Osteocyte (in vitro differentiated cells): ENCODE results near the gene SPATS2. TPM values are rescaled to one million over a fixed set of nuclear protein-coding genes. Genes with fewer than 3 reads are reported as not detected.
"Not testable (repeated sequence)": the region's sequence is repeated elsewhere in the genome, so short reads cannot be mapped to it uniquely, and the experiment has no call there.

Source experiments
- DNase-seq: peaks from one replicate; pipeline ENCODE4 v3.0.0; 2021; ENCODE audit warnings: mixed read lengths; ENCODE audit not compliant: unreplicated experiment; ENCODE audit errors: extremely low spot score
- H3K27ac Mint-ChIP-seq: one replicate; pipeline ENCODE4 v1.8.0; 2021; ENCODE audit warnings: mild to moderate bottlenecking, mixed read lengths; ENCODE audit not compliant: unreplicated experiment
- H3K27me3 Mint-ChIP-seq: one replicate; pipeline ENCODE4 v1.8.0; 2021; ENCODE audit warnings: mixed read lengths; ENCODE audit not compliant: unreplicated experiment
- H3K36me3 Mint-ChIP-seq: one replicate; pipeline ENCODE4 v1.8.0; 2021; ENCODE audit warnings: mixed read lengths; ENCODE audit not compliant: unreplicated experiment
- H3K4me1 Mint-ChIP-seq: one replicate; pipeline ENCODE4 v1.8.0; 2021; ENCODE audit warnings: mixed read lengths; ENCODE audit not compliant: unreplicated experiment
- H3K4me3 Mint-ChIP-seq: one replicate; pipeline ENCODE4 v1.8.0; 2021; ENCODE audit warnings: mild to moderate bottlenecking, moderate library complexity, mixed read lengths; ENCODE audit not compliant: unreplicated experiment
- H3K9me3 Mint-ChIP-seq: one replicate; pipeline ENCODE4 v1.8.0; 2021; ENCODE audit warnings: mixed read lengths; ENCODE audit not compliant: unreplicated experiment
- CTCF ChIP-seq: fragments of 200-600 bp; sonication (generic); IDR thresholded peaks from 2 replicates; pipeline ENCODE4 v1.5.0; 2021; ENCODE audit warnings: antibody characterized with exemption, mild to moderate bottlenecking, moderate library complexity
- total RNA-seq: library from RNA; stranded (reverse); gene quantifications from 2 replicates; pipeline ENCODE4 v1.2.1, GENCODE V29; 2021

Gene SPATS2
- total RNA-seq, 1 donor from 2014 or later, result 25.6 TPM

- H3K4me3 Mint-ChIP-seq, result no peak overlapping the region
Measured at GRCh38 chr12:49502590-49502989, 135.3 kb downstream of the SPATS2 start.

GRCh38 chr12:49503674-49504180 lies 136.5 kb downstream of the SPATS2 start:
- DNase-seq, result no peak
- H3K9me3 Mint-ChIP-seq, result no peaks in the 10 kb centered on the region

More at GRCh38 chr12:49502590-49502989, 135.3 kb downstream of the SPATS2 start:
- TF ChIP-seq CTCF, result no peak
- DNase-seq, result no peak
- Mint-ChIP-seq H3K27ac (no peak overlapping the region), H3K4me1 (peaks cover 13% of the 10 kb centered on the region), H3K36me3 (peaks cover 23% of the 10 kb centered on the region), H3K9me3 (no peaks in the 10 kb centered on the region), H3K27me3 (no peaks in the 10 kb centered on the region)

GRCh38 chr12:49505672-49506071 lies 138.4 kb downstream of the SPATS2 start:
- Mint-ChIP-seq H3K36me3 (peaks cover 17% of the 10 kb centered on the region), H3K9me3 (no peaks in the 10 kb centered on the region), H3K27ac (no peak overlapping the region), H3K27me3 (no peaks in the 10 kb centered on the region), H3K4me3 (no peak overlapping the region), H3K4me1 (peaks cover 15% of the 10 kb centered on the region)
- no peak for TF ChIP-seq CTCF
- DNase-seq, result no peak

More at GRCh38 chr12:49503674-49504180, 136.5 kb downstream of the SPATS2 start:
- Mint-ChIP-seq H3K4me3 (no peak overlapping the region), H3K27ac (peak overlapping the region; percentile 34), H3K4me1 (peaks cover 15% of the 10 kb centered on the region), H3K27me3 (no peaks in the 10 kb centered on the region), H3K36me3 (peaks cover 22% of the 10 kb centered on the region)
- no peak for TF ChIP-seq CTCF

- H3K27ac Mint-ChIP-seq, result peak overlapping the region; percentile 68
- H3K9me3 Mint-ChIP-seq, result no peaks in the 10 kb centered on the region
- no peaks in the 10 kb centered on the region for H3K27me3 Mint-ChIP-seq
- no peak overlapping the region for H3K4me3 Mint-ChIP-seq
- H3K36me3 Mint-ChIP-seq, result peaks cover 7% of the 10 kb centered on the region
- no peak for DNase-seq
- TF ChIP-seq CTCF, result no peak
- peaks cover 15% of the 10 kb centered on the region for H3K4me1 Mint-ChIP-seq
Measured at GRCh38 chr12:49507139-49507538, 139.9 kb downstream of the SPATS2 start.

- H3K27me3 Mint-ChIP-seq, DNase-seq, H3K36me3 Mint-ChIP-seq, H3K27ac Mint-ChIP-seq, H3K4me3 Mint-ChIP-seq, H3K9me3 Mint-ChIP-seq: not testable (repeated sequence)
- H3K4me1 Mint-ChIP-seq, result peaks cover 12% of the 10 kb centered on the region
Measured at GRCh38 chr12:49509681-49510080, 142.4 kb downstream of the SPATS2 start.

GRCh38 chr12:49511410-49511809 lies 144.1 kb downstream of the SPATS2 start:
- no peaks in the 10 kb centered on the region for H3K36me3 Mint-ChIP-seq
- no peak overlapping the region for H3K4me3 Mint-ChIP-seq
- H3K27ac Mint-ChIP-seq, result no peak overlapping the region
- DNase-seq, result no peak
- H3K4me1 Mint-ChIP-seq, result peaks cover 17% of the 10 kb centered on the region
- no peak for TF ChIP-seq CTCF
- H3K27me3 Mint-ChIP-seq, result no peaks in the 10 kb centered on the region
- no peaks in the 10 kb centered on the region for H3K9me3 Mint-ChIP-seq
